ENCODE data around the gene RASA3.
A peak's percentile ranks its signal among the peaks of the same experiment; 100 is the strongest.
"Not testable (repeated sequence)": the region's sequence is repeated elsewhere in the genome, so short reads cannot be mapped to it uniquely, and the experiment has no call there.

RASA3 gene

GRCh38 chr13:114100446-114101357 is 31.7 kb downstream of the RASA3 start:
- DNase-seq (ENCODE audit: low read depth in 1 of 2, low spot score in 1 of 2): peak; percentile 34 to 65
- no peak for TF ChIP-seq JUND (IDR thresholded peaks at IDR 0.05; ENCODE audit: low read depth)
- in situ Hi-C loops (cut with HindIII; ENCODE audit: low pct_unique_long_range_greater_than_20kb, low sequenced_read_pairs): no loop called here

GRCh38 chr13:114099918-114100445 is 32.4 kb downstream of the RASA3 start:
- in situ Hi-C loops (cut with HindIII; ENCODE audit: low pct_unique_long_range_greater_than_20kb, low sequenced_read_pairs): no loop called here
- peak; percentile 61 to 88 for DNase-seq (ENCODE audit: low read depth in 1 of 2, low spot score in 1 of 2)
- no peak for TF ChIP-seq JUND (IDR thresholded peaks at IDR 0.05; ENCODE audit: low read depth)

- in situ Hi-C loops (cut with HindIII; ENCODE audit: low pct_unique_long_range_greater_than_20kb, low sequenced_read_pairs): no loop called here
- no peak for TF ChIP-seq JUND (IDR thresholded peaks at IDR 0.05; ENCODE audit: low read depth)
- DNase-seq (ENCODE audit: low read depth in 1 of 2, low spot score in 1 of 2): peak; percentile 59 to 84
Measured at GRCh38 chr13:114099191-114099590, 33.2 kb downstream of the RASA3 start.

- in situ Hi-C loops (cut with HindIII; ENCODE audit: low pct_unique_long_range_greater_than_20kb, low sequenced_read_pairs); DNase-seq (ENCODE audit: low read depth in 1 of 2, low spot score in 1 of 2): not testable (repeated sequence)
Measured at GRCh38 chr13:114098689-114099056, 33.8 kb downstream of the RASA3 start.

- DNase-seq (ENCODE audit: low read depth in 1 of 2, low spot score in 1 of 2): no peak
- in situ Hi-C loops (cut with HindIII; ENCODE audit: low pct_unique_long_range_greater_than_20kb, low sequenced_read_pairs): no loop called here
- no peak for TF ChIP-seq JUND (IDR thresholded peaks at IDR 0.05; ENCODE audit: low read depth)
Measured at GRCh38 chr13:114097893-114098688, 34.3 kb downstream of the RASA3 start.

- peak in 1 of 2 experiments; percentile 23 for DNase-seq (ENCODE audit: low read depth in 1 of 2, low spot score in 1 of 2)
- TF ChIP-seq JUND (IDR thresholded peaks at IDR 0.05; ENCODE audit: low read depth): no peak
- in situ Hi-C loops (cut with HindIII; ENCODE audit: low pct_unique_long_range_greater_than_20kb, low sequenced_read_pairs): no loop called here
Measured at GRCh38 chr13:114097212-114097892, 35.1 kb downstream of the RASA3 start.

- no peak for DNase-seq (ENCODE audit: low read depth in 1 of 2, low spot score in 1 of 2)
- in situ Hi-C loops (cut with HindIII; ENCODE audit: low pct_unique_long_range_greater_than_20kb, low sequenced_read_pairs): no loop called here
Measured at GRCh38 chr13:114096811-114097211, 35.6 kb downstream of the RASA3 start.

GRCh38 chr13:114096031-114096485 is 36.4 kb downstream of the RASA3 start:
- no peak for TF ChIP-seq JUND (IDR thresholded peaks at IDR 0.05; ENCODE audit: low read depth)
- in situ Hi-C loops (cut with HindIII; ENCODE audit: low pct_unique_long_range_greater_than_20kb, low sequenced_read_pairs): no loop called here
- DNase-seq (ENCODE audit: low read depth in 1 of 2, low spot score in 1 of 2): no peak

More at GRCh38 chr13:114096811-114097211, 35.6 kb downstream of the RASA3 start:
- no peak for TF ChIP-seq JUND (IDR thresholded peaks at IDR 0.05; ENCODE audit: low read depth)

- DNase-seq (ENCODE audit: low read depth in 1 of 2, low spot score in 1 of 2): no peak
- in situ Hi-C loops (cut with HindIII; ENCODE audit: low pct_unique_long_range_greater_than_20kb, low sequenced_read_pairs): no loop called here
- no peak for TF ChIP-seq JUND (IDR thresholded peaks at IDR 0.05; ENCODE audit: low read depth)
Measured at GRCh38 chr13:114095486-114095885, 36.9 kb downstream of the RASA3 start.

- TF ChIP-seq JUND (IDR thresholded peaks at IDR 0.05; ENCODE audit: low read depth): no peak
- no peak for DNase-seq (ENCODE audit: low read depth in 1 of 2, low spot score in 1 of 2)
- in situ Hi-C loops (cut with HindIII; ENCODE audit: low pct_unique_long_range_greater_than_20kb, low sequenced_read_pairs): no loop called here
Measured at GRCh38 chr13:114093118-114093517, 39.3 kb downstream of the RASA3 start.

- no peak for DNase-seq (ENCODE audit: low read depth in 1 of 2, low spot score in 1 of 2)
- in situ Hi-C loops (cut with HindIII; ENCODE audit: low pct_unique_long_range_greater_than_20kb, low sequenced_read_pairs): no loop called here
- no peak for TF ChIP-seq JUND (IDR thresholded peaks at IDR 0.05; ENCODE audit: low read depth)
Measured at GRCh38 chr13:114092468-114092867, 40.0 kb downstream of the RASA3 start.

GRCh38 chr13:114090476-114090875 is 41.9 kb downstream of the RASA3 start:
- TF ChIP-seq JUND (IDR thresholded peaks at IDR 0.05; ENCODE audit: low read depth): no peak
- in situ Hi-C loops (cut with HindIII; ENCODE audit: low pct_unique_long_range_greater_than_20kb, low sequenced_read_pairs): no loop called here

More at GRCh38 chr13:114090476-114090875, 41.9 kb downstream of the RASA3 start:
- DNase-seq (ENCODE audit: low read depth in 1 of 2, low spot score in 1 of 2): no peak
